ENCODE measurements around the gene EMC10. TPM values are rescaled to one million over a fixed set of nuclear protein-coding genes. Genes with fewer than 3 reads are reported as not detected.

Gene EMC10
- total RNA-seq, 1 experiment from 2014 or later, result 228 TPM

GRCh38 chr19:50475101-50475568 is 1.2 kb upstream of the EMC10 start:
- BruUV-seq (replicated peaks), result no TSS peak
- Histone ChIP-seq H3K4me2 (ENCODE audit: low read length) (no peak overlapping the region), H3K4me3 (ENCODE audit: low read length) (no peak overlapping the region), H2AFZ (ENCODE audit: low read length) (no peak overlapping the region), H3K9me3 (ENCODE audit: low read length) (no peaks in the 10 kb centered on the region), H3F3A (ENCODE audit: low read length, unreplicated experiment) (no peaks in the 10 kb centered on the region), H3K27ac (ENCODE audit: low read length) (no peak overlapping the region), H3K9ac (ENCODE audit: low read length) (no peak overlapping the region), H3K9me2 (replicated peaks; ENCODE audit: low read length) (no peaks in the 10 kb centered on the region), H4K20me1 (ENCODE audit: low read length) (peaks cover 21% of the 10 kb centered on the region), H3K36me3 (ENCODE audit: low read depth, low read length) (peaks cover 8% of the 10 kb centered on the region; the same call in 1 of the 2 replicates), H3K79me2 (ENCODE audit: low read length) (peaks cover 31% of the 10 kb centered on the region), H3K27me3 (ENCODE audit: low read length) (no peaks in the 10 kb centered on the region), H3K4me1 (ENCODE audit: insufficient read depth, low read length) (peaks cover 8% of the 10 kb centered on the region)
- intact Hi-C loops (cut with micrococcal nuclease), result no loop called here
- TF ChIP-seq CTCF (conservative IDR thresholded peaks at IDR 0.05; ENCODE audit: low read depth, low read length) (no peak), EZH2 (IDR thresholded peaks at IDR 0.05; ENCODE audit: low read length, unreplicated experiment) (no peak), EZH2phosphoT487 (IDR thresholded peaks at IDR 0.05; ENCODE audit: borderline replicate concordance, low read length) (no peak)
- DNase-seq (no peak), ATAC-seq (no peak)
- ChIA-PET POLR2A (ENCODE audit: unreplicated experiment) (no interaction called here), CTCF (no interaction called here)

GRCh38 chr19:50475736-50476223 is 527 bp upstream of the EMC10 start:
- no peak overlapping the region for H3K4me3 ChIP-seq (ENCODE audit: low read length)
- CTCF ChIA-PET, result no interaction called here
- no peak for TF ChIP-seq CTCF (conservative IDR thresholded peaks at IDR 0.05; ENCODE audit: low read depth, low read length)
- TF ChIP-seq EZH2 (IDR thresholded peaks at IDR 0.05; ENCODE audit: low read length, unreplicated experiment), result no peak
- TF ChIP-seq EZH2phosphoT487 (IDR thresholded peaks at IDR 0.05; ENCODE audit: borderline replicate concordance, low read length), result no peak

GRCh38 chr19:50476907-50477238 is 566 bp downstream of the EMC10 start:
- CTCF ChIA-PET, result no interaction called here
- Histone ChIP-seq H3F3A (ENCODE audit: low read length, unreplicated experiment) (no peaks in the 10 kb centered on the region), H3K9ac (ENCODE audit: low read length) (peak overlapping the region; percentile 90), H4K20me1 (ENCODE audit: low read length) (peaks cover 21% of the 10 kb centered on the region), H3K4me3 (ENCODE audit: low read length) (peak overlapping the region; percentile 86), H3K4me2 (ENCODE audit: low read length) (peak overlapping the region; percentile 91), H3K79me2 (ENCODE audit: low read length) (peaks cover 31% of the 10 kb centered on the region), H3K9me3 (ENCODE audit: low read length) (no peaks in the 10 kb centered on the region), H3K9me2 (replicated peaks; ENCODE audit: low read length) (no peaks in the 10 kb centered on the region), H3K27ac (ENCODE audit: low read length) (peak overlapping the region; percentile 77), H3K4me1 (ENCODE audit: insufficient read depth, low read length) (peaks cover 8% of the 10 kb centered on the region), H2AFZ (ENCODE audit: low read length) (peak overlapping the region; percentile 88; the same call in 1 of the 2 replicates), H3K27me3 (ENCODE audit: low read length) (no peaks in the 10 kb centered on the region), H3K36me3 (ENCODE audit: low read depth, low read length) (peaks cover 20% of the 10 kb centered on the region; the same call in 1 of the 2 replicates)
- TF ChIP-seq EZH2phosphoT487 (IDR thresholded peaks at IDR 0.05; ENCODE audit: borderline replicate concordance, low read length) (no peak), EZH2 (IDR thresholded peaks at IDR 0.05; ENCODE audit: low read length, unreplicated experiment) (no peak), CTCF (conservative IDR thresholded peaks at IDR 0.05; ENCODE audit: low read depth, low read length) (no peak)
- TSS peak; percentile 74 for BruUV-seq (replicated peaks)
- intact Hi-C loops (cut with micrococcal nuclease), result no loop called here
- no peak for ATAC-seq
- POLR2A ChIA-PET (ENCODE audit: unreplicated experiment), result interaction anchor here (0.7 kb wide), 1 partner anchor 10 kb away, joined by 5 read pairs; no protein-coding TSS in a partner anchor
- DNase-seq, result no peak

More at GRCh38 chr19:50475736-50476223, 527 bp upstream of the EMC10 start:
- Histone ChIP-seq H3K36me3 (ENCODE audit: low read depth, low read length) (peaks cover 13% of the 10 kb centered on the region; the same call in 1 of the 2 replicates), H3K9ac (ENCODE audit: low read length) (no peak overlapping the region), H3K9me3 (ENCODE audit: low read length) (no peaks in the 10 kb centered on the region), H3F3A (ENCODE audit: low read length, unreplicated experiment) (no peaks in the 10 kb centered on the region), H3K9me2 (replicated peaks; ENCODE audit: low read length) (no peaks in the 10 kb centered on the region), H3K27ac (ENCODE audit: low read length) (no peak overlapping the region), H3K4me2 (ENCODE audit: low read length) (no peak overlapping the region), H3K4me1 (ENCODE audit: insufficient read depth, low read length) (peaks cover 8% of the 10 kb centered on the region), H2AFZ (ENCODE audit: low read length) (no peak overlapping the region), H4K20me1 (ENCODE audit: low read length) (peaks cover 21% of the 10 kb centered on the region), H3K27me3 (ENCODE audit: low read length) (no peaks in the 10 kb centered on the region), H3K79me2 (ENCODE audit: low read length) (peaks cover 31% of the 10 kb centered on the region)
- no peak for DNase-seq
- no TSS peak for BruUV-seq (replicated peaks)
- POLR2A ChIA-PET (ENCODE audit: unreplicated experiment), result no interaction called here
- ATAC-seq, result no peak
- intact Hi-C loops (cut with micrococcal nuclease), result no loop called here
